ENCODE measurements around the gene HKDC1.
"Not testable (repeated sequence)": the region's sequence is repeated elsewhere in the genome, so short reads cannot be mapped to it uniquely, and the experiment has no call there.

HKDC1 gene

GRCh38 chr10:69275444-69275843 lies 55.3 kb downstream of the HKDC1 start:
- DNase-seq, result no peak

GRCh38 chr10:69276503-69276902 lies 56.4 kb downstream of the HKDC1 start:
- DNase-seq, result no peak

GRCh38 chr10:69278446-69278963 lies 58.4 kb downstream of the HKDC1 start, which contains the start of gene HK1:
HK1 (plus strand) TSS chr10:69278496.
- DNase-seq, result peak in 11 of 56 donors; percentile 2 to 27 (median 13)

- no peak for DNase-seq
Measured at GRCh38 chr10:69279110-69279509, 59.0 kb downstream of the HKDC1 start.

GRCh38 chr10:69281507-69282413 lies 61.6 kb downstream of the HKDC1 start:
- no peak for DNase-seq

DNA sequence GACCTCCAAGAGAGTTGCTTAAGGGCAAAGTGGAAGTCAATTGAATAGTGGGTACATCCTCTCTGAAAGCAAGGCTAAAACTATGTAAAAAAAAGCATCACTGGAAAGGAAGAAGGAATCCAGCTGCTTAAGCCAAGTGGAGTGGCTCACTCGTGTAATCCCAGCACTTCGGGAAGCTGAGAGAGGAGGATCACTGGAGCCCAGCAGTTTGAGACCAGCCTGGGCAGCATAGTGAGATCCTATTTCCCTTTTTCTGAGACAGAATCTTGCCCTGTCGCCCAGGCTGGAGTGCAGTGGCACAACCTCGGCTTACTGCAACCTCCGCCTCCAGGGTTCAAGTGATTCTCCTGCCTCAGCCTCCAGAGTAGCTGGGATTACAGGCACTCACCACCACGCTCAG lies 64.3 kb downstream of the HKDC1 start:
- DNase-seq, result not testable (repeated sequence)

- DNase-seq, result peak in 2 of 56 donors; percentile 1 to 7
Measured at GRCh38 chr10:69285699-69286098, 65.6 kb downstream of the HKDC1 start.

DNA sequence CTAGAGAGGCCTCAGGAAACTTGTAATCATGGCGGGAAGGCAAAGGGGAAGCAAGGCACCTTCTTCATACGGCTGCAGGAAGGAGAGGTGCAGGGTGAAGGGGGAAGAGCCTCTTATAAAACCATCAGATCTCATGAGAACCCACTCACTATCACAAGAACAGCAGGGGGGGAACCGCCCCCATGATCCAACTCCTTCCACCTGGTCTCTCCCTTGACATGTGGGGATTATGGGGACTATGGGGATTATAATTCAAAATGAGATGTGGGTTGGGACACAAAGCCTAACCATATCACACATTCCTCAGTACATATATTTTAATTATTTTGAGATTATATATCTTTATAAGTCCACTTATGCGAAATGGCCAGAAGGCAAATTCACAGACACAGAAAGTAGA lies 67.0 kb downstream of the HKDC1 start:
- no peak for DNase-seq

- DNase-seq, result peak in 18 of 56 donors; percentile 1 to 30 (median 10)
Measured at GRCh38 chr10:69290993-69291392, 70.9 kb downstream of the HKDC1 start.

GRCh38 chr10:69292459-69292858 lies 72.3 kb downstream of the HKDC1 start:
- no peak for DNase-seq

- no peak for DNase-seq
Measured at GRCh38 chr10:69295027-69295636, 75.0 kb downstream of the HKDC1 start.

DNA sequence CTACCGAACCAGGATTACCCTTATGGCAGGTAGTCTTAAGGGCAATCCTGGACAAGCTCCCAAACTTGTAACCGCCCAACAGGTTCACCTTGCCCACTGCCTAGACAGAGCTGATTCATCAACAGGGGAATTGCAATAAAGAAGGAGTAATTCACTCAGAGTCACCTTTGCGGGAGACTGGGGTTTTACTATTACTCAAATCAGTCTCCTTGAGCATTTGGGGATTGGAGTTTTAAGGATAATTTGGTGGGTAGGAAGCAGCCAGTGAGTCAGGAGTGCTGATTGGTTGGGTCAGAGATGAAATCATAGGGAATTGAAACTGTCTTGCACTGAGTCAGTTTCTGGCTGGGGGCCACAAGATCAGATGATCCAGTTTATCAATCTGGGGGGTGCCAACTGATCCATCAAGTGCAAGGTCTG lies 83.5 kb downstream of the HKDC1 start:
- DNase-seq, result no peak

DNA sequence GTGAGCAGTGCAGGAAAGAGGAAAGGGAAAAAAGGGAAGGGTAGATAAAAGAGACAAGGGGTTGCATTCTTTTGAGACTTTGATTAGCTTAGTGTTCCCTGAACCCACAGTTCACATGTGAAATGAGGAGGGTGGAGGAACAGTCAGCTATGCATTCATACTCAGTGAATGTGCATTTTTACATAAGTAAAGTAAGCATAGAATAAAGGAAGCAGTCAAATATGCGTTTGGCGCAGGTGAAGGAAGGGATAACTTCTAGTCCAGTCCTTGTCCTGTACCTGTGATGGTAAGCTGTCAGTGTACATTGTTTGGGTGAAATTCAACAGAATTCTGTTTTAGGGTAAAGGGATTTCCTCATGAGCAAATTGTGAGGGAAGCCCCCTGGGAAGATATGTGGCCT lies 86.3 kb downstream of the HKDC1 start:
- no peak for DNase-seq

DNA sequence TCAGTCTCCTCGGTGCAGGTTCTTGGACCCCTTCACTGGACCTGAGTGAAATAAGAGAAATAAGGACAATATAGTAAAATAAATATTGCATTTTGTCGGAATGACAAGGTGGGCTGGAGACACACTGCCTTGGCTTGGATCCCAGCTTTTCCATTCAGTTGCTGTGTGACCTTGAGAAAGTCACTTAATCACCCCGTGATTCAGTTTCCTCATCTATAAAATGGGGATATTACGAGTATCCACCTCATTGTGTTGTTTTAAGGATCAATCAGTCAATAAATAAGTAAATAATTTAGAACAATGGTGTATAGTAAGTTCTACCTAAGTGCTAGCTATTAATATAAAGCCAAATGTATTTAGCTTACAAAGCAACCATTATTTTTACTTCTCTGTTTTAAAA lies 87.3 kb downstream of the HKDC1 start:
- no peak for DNase-seq

GRCh38 chr10:69308304-69308703 lies 88.2 kb downstream of the HKDC1 start:
- DNase-seq, result not testable (repeated sequence)

DNA sequence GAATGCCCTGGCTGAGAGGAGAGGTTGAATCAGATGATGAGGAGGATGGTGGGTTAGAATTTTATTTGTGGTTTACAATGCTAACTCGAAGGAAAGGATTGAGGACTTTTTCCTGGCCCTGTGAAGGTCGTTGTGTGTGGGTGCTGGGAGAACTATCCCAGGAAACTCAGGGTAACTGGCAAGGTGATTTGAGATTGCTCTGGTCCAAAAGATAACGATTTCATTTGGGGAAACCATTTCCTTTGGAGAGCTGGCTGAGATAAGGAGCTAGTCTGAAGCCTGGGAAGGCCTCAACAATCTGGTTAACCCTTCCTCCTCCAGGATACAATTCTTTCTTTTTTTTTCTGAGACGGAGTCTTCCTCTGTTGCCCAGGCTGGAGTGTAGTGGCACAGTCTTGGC lies 91.2 kb downstream of the HKDC1 start:
- no peak for DNase-seq

DNA sequence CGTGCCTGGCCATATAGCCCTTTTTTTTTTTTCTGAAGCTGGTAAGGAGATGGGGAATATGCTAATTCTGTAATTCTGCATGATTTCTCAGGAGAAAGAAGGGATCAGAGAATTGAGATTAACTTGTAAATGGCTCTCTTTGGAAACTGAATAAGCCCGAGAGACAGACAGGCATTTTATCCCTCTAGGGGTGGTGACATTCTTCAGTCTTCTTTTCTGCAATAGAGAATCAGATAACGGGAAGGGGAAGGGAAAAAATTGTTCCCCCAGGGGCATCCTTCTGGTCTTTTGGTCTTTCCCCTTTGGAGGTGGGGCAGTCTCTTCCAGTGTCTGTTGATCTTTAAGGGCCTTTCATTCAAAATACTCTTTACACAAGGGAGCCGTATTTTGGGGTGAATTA lies 92.4 kb downstream of the HKDC1 start:
- no peak for DNase-seq

DNA sequence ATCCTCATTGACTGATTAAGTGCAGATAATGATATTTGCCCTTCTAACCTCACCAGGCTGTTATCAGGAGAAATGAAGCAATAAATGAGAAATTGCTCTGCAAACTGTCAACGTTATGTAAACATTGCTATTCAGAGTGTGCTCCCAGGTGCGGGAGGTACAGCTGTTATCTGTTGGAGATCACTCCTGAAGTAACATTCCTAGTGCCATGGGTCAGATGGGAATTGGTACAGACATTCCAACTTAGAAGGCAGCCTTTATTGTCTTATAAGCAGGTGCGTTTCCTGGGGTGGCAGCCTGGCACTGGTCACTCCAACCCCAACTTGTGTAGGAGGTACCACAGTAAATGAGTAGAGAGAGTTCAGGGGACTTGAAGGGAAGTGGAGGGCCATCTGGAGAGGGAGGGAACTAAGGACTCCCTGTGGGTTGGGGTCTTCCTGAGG lies 95.0 kb downstream of the HKDC1 start:
- DNase-seq, result no peak

DNA sequence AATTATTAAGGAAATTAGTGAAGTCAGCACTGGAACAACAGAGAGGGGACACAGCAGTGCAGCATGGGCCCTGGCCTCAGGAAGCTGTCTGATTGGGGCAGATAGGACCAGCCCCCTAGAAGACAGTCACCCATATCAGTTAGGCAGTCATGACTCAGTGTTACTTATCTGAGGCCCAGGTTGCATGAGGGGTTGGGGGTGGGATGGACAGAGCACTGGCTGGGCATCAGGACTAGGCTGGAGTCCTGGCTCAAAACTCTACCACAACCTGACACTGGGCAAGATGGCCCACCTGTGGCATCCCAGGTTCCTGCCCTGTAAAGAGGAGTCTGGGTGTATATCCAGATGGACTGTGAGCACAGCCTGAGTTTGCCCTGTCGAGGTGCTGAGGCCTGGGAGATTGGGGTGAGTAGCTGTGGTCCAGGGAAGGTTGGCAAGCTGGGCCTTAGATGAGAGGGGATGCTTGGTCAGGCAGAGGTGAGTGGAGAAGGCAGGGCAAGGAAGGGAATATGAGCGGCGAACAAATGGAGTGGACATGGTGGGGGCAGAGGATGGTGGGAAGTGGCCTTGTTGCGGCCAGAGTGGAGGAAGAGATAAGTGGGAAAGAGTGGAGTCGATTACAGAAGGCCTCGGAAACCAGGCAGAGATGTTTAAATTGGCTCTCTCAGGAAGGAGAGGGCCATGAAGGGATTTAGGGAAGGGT lies 95.6 kb downstream of the HKDC1 start:
- no peak for DNase-seq

- DNase-seq, result peak in 2 of 56 donors; percentile 8 to 13
Measured at GRCh38 chr10:69316313-69317059, 96.4 kb downstream of the HKDC1 start.

Data from nucleus accumbens (tissue), 56 donors.